H1 (cell line): Measurements from ENCODE around the gene ARHGAP8. TPM values are rescaled to one million over a fixed set of nuclear protein-coding genes. Genes with fewer than 3 reads are reported as not detected.

ENCODE experiments used
- CTCF ChIA-PET: fragments of 300-600 bp; sonication (Branson Sonifier 250); formaldehyde crosslinking; loops from one replicate; lab custom pipeline; 2021; ENCODE audit not compliant: partially characterized antibody; lab: Charles Lee
- POLR2A ChIA-PET: fragments of 300-600 bp; sonication (Branson Sonifier 250); formaldehyde crosslinking; loops from one replicate; lab custom pipeline; 2021; ENCODE audit warnings: inconsistent platforms; ENCODE audit not compliant: partially characterized antibody; lab: Charles Lee
- DNase-seq, 2 experiments: peaks; one replicate each; pipeline versions ENCODE4 v3.0.0 to v3.0.0-alpha.2; 2010 to 2022; ENCODE audit warnings: low spot score in 2 of 2, low read depth in 1 of 2, mixed read lengths in 1 of 2
- FAIRE-seq: peaks from 2 replicates; lab custom pipeline; 2011; peaks lifted over from hg19 to GRCh38; lab: Jason Lieb, UNC
- H2AFZ ChIP-seq: 2 replicates; pipeline ENCODE4 v1.8.1; 2012; ENCODE audit warnings: low read length, inconsistent platforms
- H2AK5ac ChIP-seq: 2 replicates; pipeline ENCODE4 v1.6.1; 2013; ENCODE audit warnings: low read depth, low read length
- H2BK120ac ChIP-seq: replicated peaks from 2 replicates; pipeline ENCODE3; 2013; ENCODE audit warnings: low read depth, low read length, inconsistent platforms
- H2BK12ac ChIP-seq: 2 replicates; pipeline ENCODE4 v1.6.1; 2013; ENCODE audit warnings: low read depth, low read length
- H2BK15ac ChIP-seq: 2 replicates; pipeline ENCODE4 v1.6.1; 2013; ENCODE audit warnings: low read length
- H2BK20ac ChIP-seq: 2 replicates; pipeline ENCODE4 v1.6.1; 2013; ENCODE audit warnings: low read length
- H2BK5ac ChIP-seq: 2 replicates; pipeline ENCODE4 v1.6.1; 2013; ENCODE audit warnings: low read depth, low read length
- H3K14ac ChIP-seq: 2 replicates; pipeline ENCODE4 v1.6.1; 2013; ENCODE audit warnings: inconsistent platforms; ENCODE audit not compliant: insufficient read length
- H3K18ac ChIP-seq: 2 replicates; pipeline ENCODE4 v1.6.1; 2013; ENCODE audit warnings: low read length; ENCODE audit errors: extremely low read depth
- H3K23ac ChIP-seq: 2 replicates; pipeline ENCODE4 v1.6.1; 2013; ENCODE audit warnings: inconsistent platforms; ENCODE audit not compliant: insufficient read length
- H3K23me2 ChIP-seq: 2 replicates; pipeline ENCODE4 v1.6.1; 2013; ENCODE audit warnings: low read depth, low read length
- H3K27ac ChIP-seq: 2 replicates; pipeline ENCODE4 v1.6.1; 2011; ENCODE audit warnings: low read depth, low read length, inconsistent platforms
- H3K27me3 ChIP-seq, 4 experiments: replicated peaks in 1 of 4; 1 replicate in 1 of 4; 2 replicates in 3 of 4; pipeline versions ENCODE4 v1.6.1 to v1.8.1; 2011 to 2013; ENCODE audit warnings: low read length in 3 of 4, mild to moderate bottlenecking in 3 of 4, inconsistent platforms in 2 of 4, mixed read lengths in 2 of 4, moderate library complexity in 1 of 4; ENCODE audit not compliant: control insufficient read depth in 3 of 4, insufficient read depth in 3 of 4; ENCODE audit errors: extremely low read depth in 1 of 4
- H3K36me3 ChIP-seq, 4 experiments: 2 replicates each; pipeline versions ENCODE4 v1.6.1 to v1.8.1; 2011 to 2013; ENCODE audit warnings: mild to moderate bottlenecking in 4 of 4, low read length in 3 of 4, moderate library complexity in 2 of 4, control low read depth in 1 of 4, inconsistent platforms in 1 of 4; ENCODE audit not compliant: insufficient read depth in 4 of 4, control insufficient read depth in 2 of 4
- H3K4ac ChIP-seq: replicated peaks from 2 replicates; pipeline ENCODE3; 2013; ENCODE audit warnings: low read length, low read depth, mixed read lengths, inconsistent platforms; ENCODE audit not compliant: insufficient read length
- H3K4me1 ChIP-seq, 4 experiments: replicated peaks in 1 of 4; 1 replicate in 1 of 4; 2 replicates in 3 of 4; pipeline versions ENCODE4 v1.6.1 to v1.8.1; 2011 to 2013; ENCODE audit warnings: low read length in 3 of 4, inconsistent platforms in 2 of 4, mixed read lengths in 1 of 4; ENCODE audit not compliant: insufficient read depth in 4 of 4, control insufficient read depth in 3 of 4
- H3K4me2 ChIP-seq, 2 experiments: 2 replicates each; pipeline versions ENCODE4 v1.6.1 to v1.8.1; 2011 to 2013; ENCODE audit warnings: low read depth in 2 of 2, low read length in 2 of 2, control low read depth in 1 of 2, inconsistent platforms in 1 of 2, mild to moderate bottlenecking in 1 of 2; ENCODE audit not compliant: insufficient read depth in 1 of 2
- H3K4me3 ChIP-seq, 4 experiments: fragments of 200-600, 300-600 bp in 1 of 4; sonication (generic), shearing (Covaris generic), sonication (Bioruptor Twin) in 1 of 4; 2 replicates each; pipeline versions ENCODE4 v1.5.1 to v1.8.1; 2011 to 2016; ENCODE audit warnings: low read length in 4 of 4, low read depth in 3 of 4, control low read depth in 2 of 4, inconsistent platforms in 2 of 4, mild to moderate bottlenecking in 2 of 4, mixed read lengths in 1 of 4, moderate library complexity in 1 of 4; ENCODE audit not compliant: insufficient read depth in 2 of 4; ENCODE audit errors: extremely low read depth in 1 of 4
- H3K56ac ChIP-seq: replicated peaks from 2 replicates; pipeline ENCODE3; 2013; ENCODE audit warnings: low read depth, mild to moderate bottlenecking, mixed read lengths, low read length, inconsistent platforms; ENCODE audit not compliant: insufficient read length
- H3K79me1 ChIP-seq: 2 replicates; pipeline ENCODE4 v1.6.1; 2013; ENCODE audit warnings: low read depth, low read length, control low read depth
- H3K79me2 ChIP-seq, 2 experiments: 2 replicates each; pipeline versions ENCODE4 v1.6.1 to v1.8.1; 2012 to 2013; ENCODE audit warnings: low read length in 2 of 2, mild to moderate bottlenecking in 2 of 2, inconsistent platforms in 1 of 2; ENCODE audit not compliant: insufficient read depth in 2 of 2, control insufficient read depth in 1 of 2
- H3K9ac ChIP-seq, 4 experiments: replicated peaks in 1 of 4; 1 replicate in 1 of 4; 2 replicates in 3 of 4; pipeline versions ENCODE4 v1.6.1 to v1.8.1; 2011 to 2013; ENCODE audit warnings: low read depth in 3 of 4, low read length in 3 of 4, control low read depth in 2 of 4, mild to moderate bottlenecking in 2 of 4, moderate library complexity in 2 of 4, inconsistent platforms in 1 of 4; ENCODE audit errors: extremely low read depth in 1 of 4
- H3K9me3 ChIP-seq, 2 experiments: 2 replicates each; pipeline versions ENCODE4 v1.6.1 to v1.8.1; 2012 to 2013; ENCODE audit warnings: mild to moderate bottlenecking in 2 of 2, moderate library complexity in 2 of 2, control low read depth in 1 of 2, inconsistent platforms in 1 of 2, low read depth in 1 of 2, low read length in 1 of 2, mixed read lengths in 1 of 2; ENCODE audit not compliant: insufficient read depth in 2 of 2
- H4K20me1 ChIP-seq, 2 experiments: replicated peaks in 1 of 2; 2 replicates each; pipeline versions ENCODE3 to v1.8.1; 2011 to 2013; ENCODE audit warnings: inconsistent platforms in 2 of 2, low read length in 2 of 2, mild to moderate bottlenecking in 1 of 2; ENCODE audit not compliant: insufficient read depth in 2 of 2, control insufficient read depth in 1 of 2
- H4K5ac ChIP-seq: 2 replicates; pipeline ENCODE4 v1.6.1; 2013; ENCODE audit warnings: low read length, low read depth, mixed read lengths, inconsistent platforms; ENCODE audit not compliant: insufficient read length
- H4K8ac ChIP-seq: 2 replicates; pipeline ENCODE4 v1.8.0; 2013; ENCODE audit warnings: mild to moderate bottlenecking, moderate library complexity, low read length, inconsistent platforms; ENCODE audit not compliant: insufficient read depth; ENCODE audit errors: extremely low read depth
- H4K91ac ChIP-seq: replicated peaks from 2 replicates; pipeline ENCODE3; 2013; ENCODE audit warnings: low read length, mixed read lengths, inconsistent platforms; ENCODE audit not compliant: insufficient read length
- BACH1 ChIP-seq: IDR thresholded peaks from 2 replicates; pipeline ENCODE4 v1.6.1; 2012; ENCODE audit warnings: low read length, improper control_type of control experiment
- BRCA1 ChIP-seq: IDR thresholded peaks from 2 replicates; pipeline ENCODE4 v1.6.1; 2012; ENCODE audit warnings: low read depth, low read length, improper control_type of control experiment
- CEBPB ChIP-seq: IDR thresholded peaks from 2 replicates; pipeline ENCODE4 v1.6.1; 2012; ENCODE audit warnings: low read depth, low read length
- CHD1 ChIP-seq: IDR thresholded peaks from 2 replicates; pipeline ENCODE4 v1.6.1; 2012; ENCODE audit warnings: low read depth, low read length, improper control_type of control experiment
- SP4 ChIP-seq: IDR thresholded peaks from 2 replicates; pipeline ENCODE4 v1.6.1; 2012; ENCODE audit warnings: low read length, inconsistent platforms
- whole genome bisulfite sequencing, 2 experiments: shearing (Covaris generic) in 1 of 2; methylation state at CpG; one replicate each; pipeline versions ENCODE4 v1.1.6 to v1.1.7; 2013 to 2015; ENCODE audit warnings: low lambda C conversion rate in 2 of 2, mixed read lengths in 2 of 2, inconsistent platforms in 1 of 2, low coverage in 1 of 2, missing lambda C conversion rate in 1 of 2; ENCODE audit not compliant: insufficient replicate concordance in 2 of 2, insufficient coverage in 1 of 2, insufficient read length in 1 of 2; ENCODE audit errors: extremely low coverage in 1 of 2, missing lambda C conversion rate in 1 of 2; 5-methylcytosine and 5-hydroxymethylcytosine counted together
- polyA plus RNA-seq, 7 experiments: library from polyadenylated mRNA; depleted of rRNA in 3 of 7; stranded (reverse) in 5 of 7; unstranded in 2 of 7; fragments of >200 nt in 5 of 7; fragments of 200-250 nt in 2 of 7; gene quantifications; 1 replicate in 5 of 7; 2 replicates in 1 of 7; 4 replicates in 1 of 7; pipeline versions ENCODE4 v1.2.1 to v1.2.3, GENCODE V29; 2011 to 2013; ENCODE audit warnings: missing spikeins in 2 of 7, mixed read lengths in 2 of 7
- total RNA-seq: library from RNA; stranded (reverse); fragmentation: NEBNext Ultra II Directional; extraction: Animal tissue kit (Norgen Biotek cat#: 25700); gene quantifications from 2 replicates; pipeline ENCODE4 v1.2.1, GENCODE V29; 2021

Gene ARHGAP8
- total and polyA plus RNA-seq, 2 of the 8 experiments (the other 6 are each of a cell fraction or from before 2014, with no cell fraction given), result 35.6 to 47.7 TPM

DNA sequence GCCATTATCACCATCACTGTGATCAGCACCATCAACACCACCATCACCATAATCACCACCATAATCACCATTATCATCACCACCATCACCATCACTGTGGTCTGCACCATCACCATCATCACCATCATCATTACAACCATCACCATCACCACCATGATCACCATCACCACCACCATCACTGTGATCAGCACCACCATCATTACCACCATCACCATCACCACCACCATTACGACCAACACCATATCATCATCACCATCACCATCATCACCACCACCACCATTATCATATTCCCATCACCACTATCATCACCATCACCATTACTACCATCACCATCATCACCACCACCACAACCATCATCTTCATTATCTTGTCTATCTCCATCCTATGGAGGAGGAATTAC lies 132.2 kb downstream of the ARHGAP8 start:
- no peak overlapping the region for H2BK20ac ChIP-seq
- FAIRE-seq (no peak), DNase-seq (no peak)
- H3K4ac ChIP-seq, result no peak overlapping the region
- no peaks in the 10 kb centered on the region for H3K79me2 ChIP-seq
- no peak overlapping the region for H2BK5ac ChIP-seq
- H3K9ac ChIP-seq, result no peak overlapping the region
- ChIA-PET POLR2A (no interaction called here), CTCF (interaction anchor here (1.0 kb wide), 1 partner anchor 34 kb away, joined by 3 read pairs; no protein-coding TSS in a partner anchor)
- H3K4me3 ChIP-seq, result no peak overlapping the region
- H3K9me3 ChIP-seq, result no peaks in the 10 kb centered on the region; a peak in 1 of 4 replicates
- H3K4me2 ChIP-seq, result no peak overlapping the region
- WGBS, 2 experiments, result 93% methylated on average over 1 of the region's 1 CpG; no CpG with 5 or more reads in 1 of the 2 experiments
- no peaks in the 10 kb centered on the region for H3K79me1 ChIP-seq
- peaks cover 8% of the 10 kb centered on the region; the same call in 1 of the 2 replicates for H3K23me2 ChIP-seq
- no peak for TF ChIP-seq CEBPB
- TF ChIP-seq SP4, result no peak
- no peak for TF ChIP-seq BACH1
- no peak for TF ChIP-seq CHD1
- no peak for TF ChIP-seq BRCA1
- no peak overlapping the region; the same call in 1 of the 2 replicates for H2BK12ac ChIP-seq
- H2BK15ac ChIP-seq, result no peak overlapping the region
- H3K4me1 ChIP-seq, result peaks cover 0 to 13% (median 9%) of the 10 kb centered on the region in 4 experiments; a peak in 5 of 7 replicates
- H3K36me3 ChIP-seq, result peaks cover 8 to 28% (median 20%) of the 10 kb centered on the region in 4 experiments; a peak in 7 of 8 replicates
- H4K8ac ChIP-seq, result no peak overlapping the region
- no peak overlapping the region for H2BK120ac ChIP-seq
- H3K27ac ChIP-seq, result no peak overlapping the region
- no peak overlapping the region for H3K18ac ChIP-seq
- no peak overlapping the region; the same call in 1 of the 2 replicates for H2AK5ac ChIP-seq
- H3K23ac ChIP-seq, result no peak overlapping the region
- H3K27me3 ChIP-seq, result no peaks in the 10 kb centered on the region; a peak in 1 of 7 replicates
- H4K20me1 ChIP-seq, result peaks cover 0 to 6% of the 10 kb centered on the region in 2 experiments
- H3K14ac ChIP-seq, result no peak overlapping the region
- H3K56ac ChIP-seq, result peak overlapping the region; percentile 17
- H2AFZ ChIP-seq, result no peak overlapping the region
- no peak overlapping the region for H4K5ac ChIP-seq
- H4K91ac ChIP-seq, result no peak overlapping the region
